ENCODE measurements around the gene FMO2.

GRCh38 chr1:171155484-171155883 lies 29.6 kb upstream of the FMO2 start:
- TF ChIP-seq PATZ1 (CRISPR knock-in tag; IDR thresholded peaks at IDR 0.05; ENCODE audit: borderline replicate concordance), result no peak
- TF ChIP-seq TSHZ2 (CRISPR knock-in tag; IDR thresholded peaks at IDR 0.05), result no peak
- no peak for TF ChIP-seq OSR1 (CRISPR knock-in tag; IDR thresholded peaks at IDR 0.05)
- TF ChIP-seq ESRRG (CRISPR knock-in tag; IDR thresholded peaks at IDR 0.05), result no peak
- no peak for TF ChIP-seq RARB (CRISPR knock-in tag; IDR thresholded peaks at IDR 0.05)
- TF ChIP-seq TCF4 (CRISPR knock-in tag; IDR thresholded peaks at IDR 0.05; ENCODE audit: borderline replicate concordance), result no peak
- TF ChIP-seq CREB5 (CRISPR knock-in tag; IDR thresholded peaks at IDR 0.05; ENCODE audit: low read depth), result no peak
- TF ChIP-seq SNAI2 (CRISPR knock-in tag; IDR thresholded peaks at IDR 0.05), result no peak
- TF ChIP-seq ZFP30 (CRISPR knock-in tag; IDR thresholded peaks at IDR 0.05), result no peak

All from SK-N-SH treated with all-trans-retinoic acid at 6 μM for 48 hours (cell line).